ENCODE data around the gene ALOX5AP.

GRCh38 chr13:30738526-30739236 is 3.3 kb downstream of the ALOX5AP start:
- no peak for TF ChIP-seq CTCF (conservative IDR thresholded peaks at IDR 0.05 in 1 of 2, IDR thresholded peaks at IDR 0.05 in 1 of 2; ENCODE audit: low read depth in 1 of 2, low read length in 2 of 2)
- TF ChIP-seq EZH2 (IDR thresholded peaks at IDR 0.05; ENCODE audit: low read length, missing control alignments), result no peak

All from fibroblast of lung (primary cell).